Mesenchymal stem cell (in vitro differentiated cells and primary cell): ENCODE measurements around the gene SUGCT.

ENCODE experiments used
- DNase-seq: peaks from one replicate; pipeline ENCODE4 v3.0.0-alpha.2; 2013
- H2AFZ ChIP-seq: one replicate; pipeline ENCODE4 v1.6.1; 2013; ENCODE audit warnings: low read depth, mild to moderate bottlenecking, control low read depth, inconsistent platforms, low read length, moderate library complexity
- H2AK5ac ChIP-seq: 2 replicates; pipeline ENCODE4 v1.6.1; 2013; ENCODE audit warnings: low read length, moderate library complexity, mild to moderate bottlenecking, inconsistent platforms; ENCODE audit not compliant: severe bottlenecking
- H2BK120ac ChIP-seq: one replicate; pipeline ENCODE4 v1.6.1; 2013; ENCODE audit warnings: low read depth, mild to moderate bottlenecking, inconsistent platforms, low read length, moderate library complexity
- H2BK12ac ChIP-seq, 2 experiments: one replicate each; pipeline ENCODE4 v1.6.1; 2013; ENCODE audit warnings: inconsistent platforms in 2 of 2, low read length in 2 of 2, mild to moderate bottlenecking in 2 of 2, moderate library complexity in 2 of 2, control low read depth in 1 of 2
- H2BK15ac ChIP-seq: one replicate; pipeline ENCODE4 v1.6.1; 2013; ENCODE audit warnings: mild to moderate bottlenecking, low read depth, inconsistent platforms; ENCODE audit not compliant: poor library complexity, severe bottlenecking
- H2BK5ac ChIP-seq: 2 replicates; pipeline ENCODE4 v1.6.1; 2013; ENCODE audit warnings: low read depth, mild to moderate bottlenecking, low read length, control low read depth, inconsistent platforms; ENCODE audit not compliant: poor library complexity, severe bottlenecking
- H3K14ac ChIP-seq, 2 experiments: one replicate each; pipeline ENCODE4 v1.6.1; 2013; ENCODE audit warnings: inconsistent platforms in 2 of 2, low read length in 2 of 2, control low read depth in 1 of 2, mild to moderate bottlenecking in 1 of 2, moderate library complexity in 1 of 2
- H3K18ac ChIP-seq, 2 experiments: one replicate each; pipeline ENCODE4 v1.6.1; 2013; ENCODE audit warnings: inconsistent platforms in 2 of 2, low read length in 2 of 2, control low read depth in 1 of 2, low read depth in 1 of 2, mild to moderate bottlenecking in 1 of 2
- H3K23ac ChIP-seq, 2 experiments: one replicate each; pipeline ENCODE4 v1.6.1; 2013; ENCODE audit warnings: inconsistent platforms in 2 of 2, low read length in 2 of 2, mild to moderate bottlenecking in 2 of 2, moderate library complexity in 2 of 2, control low read depth in 1 of 2
- H3K27ac ChIP-seq: 2 replicates; pipeline ENCODE4 v1.5.1; 2013; ENCODE audit warnings: mild to moderate bottlenecking, moderate library complexity, low read length, control low read depth, inconsistent platforms; ENCODE audit not compliant: poor library complexity, severe bottlenecking
- H3K27me3 ChIP-seq, 2 experiments: 2 replicates each; pipeline versions ENCODE4 v1.6.1 to v1.7.0; 2013; ENCODE audit warnings: low read length in 2 of 2, mild to moderate bottlenecking in 2 of 2, moderate library complexity in 2 of 2, control low read depth in 1 of 2, inconsistent platforms in 1 of 2; ENCODE audit not compliant: control insufficient read depth in 1 of 2, insufficient read depth in 1 of 2
- H3K36me3 ChIP-seq, 2 experiments: 2 replicates each; pipeline versions ENCODE4 v1.6.1 to v1.7.0; 2013; ENCODE audit warnings: low read length in 2 of 2, control low read depth in 1 of 2, inconsistent platforms in 1 of 2, low read depth in 1 of 2, mild to moderate bottlenecking in 1 of 2; ENCODE audit not compliant: insufficient read depth in 2 of 2, control insufficient read depth in 1 of 2
- H3K4ac ChIP-seq, 2 experiments: one replicate each; pipeline ENCODE4 v1.6.1; 2013; ENCODE audit warnings: inconsistent platforms in 2 of 2, low read length in 2 of 2, mild to moderate bottlenecking in 2 of 2, moderate library complexity in 2 of 2, control low read depth in 1 of 2, low read depth in 1 of 2
- H3K4me1 ChIP-seq: 2 replicates; pipeline ENCODE4 v1.6.1; 2013; ENCODE audit warnings: low read depth, low read length, control low read depth; ENCODE audit not compliant: control insufficient read depth, insufficient read depth
- H3K4me2 ChIP-seq: 2 replicates; pipeline ENCODE4 v1.6.1; 2013; ENCODE audit warnings: low read length, mild to moderate bottlenecking, inconsistent platforms; ENCODE audit not compliant: poor library complexity, severe bottlenecking
- H3K4me3 ChIP-seq, 2 experiments: 2 replicates each; pipeline versions ENCODE4 v1.5.1 to v1.7.0; 2013; ENCODE audit warnings: low read length in 2 of 2, mild to moderate bottlenecking in 2 of 2, control low read depth in 1 of 2, low read depth in 1 of 2; ENCODE audit not compliant: insufficient read depth in 1 of 2
- H3K79me1 ChIP-seq: replicated peaks from 2 replicates; pipeline ENCODE4 v1.6.1; 2013; ENCODE audit warnings: mild to moderate bottlenecking, control low read depth, low read length, inconsistent platforms; ENCODE audit not compliant: poor library complexity, severe bottlenecking
- H3K9ac ChIP-seq: 2 replicates; pipeline ENCODE4 v1.7.0; 2013; ENCODE audit warnings: mild to moderate bottlenecking, low read length, moderate library complexity
- H3K9me3 ChIP-seq: 2 replicates; pipeline ENCODE4 v1.7.0; 2013; ENCODE audit warnings: mild to moderate bottlenecking, low read length; ENCODE audit not compliant: control insufficient read depth
- H4K8ac ChIP-seq: one replicate; pipeline ENCODE4 v1.6.1; 2013; ENCODE audit warnings: inconsistent platforms, mild to moderate bottlenecking, low read length, moderate library complexity
- H4K91ac ChIP-seq: one replicate; pipeline ENCODE4 v1.6.1; 2013; ENCODE audit warnings: mild to moderate bottlenecking, low read length, inconsistent platforms
- WGBS: methylation state at CpG from one replicate; pipeline ENCODE4 v1.1.7; 2013; ENCODE audit warnings: mixed read lengths; 5-methylcytosine and 5-hydroxymethylcytosine counted together

Gene SUGCT

GRCh38 chr7:40544221-40544723, 409.5 kb downstream of the SUGCT start:
- no peaks in the 10 kb centered on the region for H3K27me3 ChIP-seq
- peak; percentile 60 for DNase-seq
- peak overlapping the region; percentile 45 to 78 for H3K18ac ChIP-seq
- peak overlapping the region; percentile 8 for H3K9ac ChIP-seq
- no peak overlapping the region for H2AK5ac ChIP-seq
- no peaks in the 10 kb centered on the region for H3K79me1 ChIP-seq
- WGBS: 71% methylated on average over 3 of the region's 6 CpGs
- H3K36me3 ChIP-seq: no peaks in the 10 kb centered on the region
- H3K4me1 ChIP-seq: peaks cover 3% of the 10 kb centered on the region
- H3K4ac ChIP-seq: peak overlapping the region in 1 of 2 experiments; percentile 37
- peak overlapping the region; percentile 53 for H4K8ac ChIP-seq
- H4K91ac ChIP-seq: no peak overlapping the region
- H2BK15ac ChIP-seq: no peak overlapping the region
- peak overlapping the region; percentile 15 for H2BK120ac ChIP-seq
- H3K27ac ChIP-seq: no peak overlapping the region
- H2AFZ ChIP-seq: no peak overlapping the region
- H2BK12ac ChIP-seq: peak overlapping the region; percentile 60 to 82
- H3K23ac ChIP-seq: no peak overlapping the region
- H3K9me3 ChIP-seq: no peaks in the 10 kb centered on the region
- H3K4me3 ChIP-seq: peak overlapping the region in 1 of 2 experiments; percentile 12
- no peak overlapping the region for H3K4me2 ChIP-seq
- no peak overlapping the region for H2BK5ac ChIP-seq
- no peak overlapping the region for H3K14ac ChIP-seq

GRCh38 chr7:40544871-40545303, 410.1 kb downstream of the SUGCT start:
- DNase-seq: peak; percentile 62
- Histone ChIP-seq H4K91ac (no peak overlapping the region), H3K4me2 (no peak overlapping the region), H3K4me1 (peaks cover 3% of the 10 kb centered on the region), H3K27ac (no peak overlapping the region), H3K9ac (no peak overlapping the region), H2BK15ac (no peak overlapping the region), H3K18ac (no peak overlapping the region), H2BK120ac (no peak overlapping the region), H3K4ac (no peak overlapping the region), H2AFZ (no peak overlapping the region), H2BK5ac (no peak overlapping the region), H3K79me1 (no peaks in the 10 kb centered on the region), H2BK12ac (no peak overlapping the region), H3K36me3 (no peaks in the 10 kb centered on the region), H3K23ac (no peak overlapping the region), H3K9me3 (no peaks in the 10 kb centered on the region), H4K8ac (no peak overlapping the region), H3K27me3 (no peaks in the 10 kb centered on the region), H3K14ac (no peak overlapping the region), H2AK5ac (no peak overlapping the region), H3K4me3 (peak overlapping the region in 1 of 2 experiments; percentile 12)
- 14% methylated on average over 1 of the region's 1 CpG for WGBS

- Histone ChIP-seq H3K9me3 (no peaks in the 10 kb centered on the region), H3K4ac (no peak overlapping the region), H3K27me3 (no peaks in the 10 kb centered on the region), H3K14ac (no peak overlapping the region), H3K27ac (no peak overlapping the region), H2BK15ac (no peak overlapping the region), H2BK12ac (no peak overlapping the region), H3K4me3 (no peak overlapping the region), H2AFZ (no peak overlapping the region), H2BK5ac (no peak overlapping the region), H3K18ac (no peak overlapping the region), H3K4me2 (no peak overlapping the region), H3K4me1 (peaks cover 3% of the 10 kb centered on the region), H2BK120ac (no peak overlapping the region), H3K23ac (no peak overlapping the region), H2AK5ac (no peak overlapping the region), H3K36me3 (no peaks in the 10 kb centered on the region), H4K91ac (no peak overlapping the region), H3K79me1 (no peaks in the 10 kb centered on the region), H3K9ac (peak overlapping the region; percentile 75), H4K8ac (no peak overlapping the region)
- no peak for DNase-seq
Observed at GRCh38 chr7:40545739-40546138, 410.9 kb downstream of the SUGCT start.

GRCh38 chr7:40546616-40547501, 412.1 kb downstream of the SUGCT start:
- Histone ChIP-seq H3K36me3 (no peaks in the 10 kb centered on the region), H3K4ac (no peak overlapping the region), H3K23ac (no peak overlapping the region), H3K4me1 (peaks cover 3% of the 10 kb centered on the region), H3K9me3 (no peaks in the 10 kb centered on the region), H3K27me3 (no peaks in the 10 kb centered on the region), H4K8ac (peak overlapping the region; percentile 12), H2AFZ (no peak overlapping the region), H2BK15ac (no peak overlapping the region), H3K4me3 (no peak overlapping the region), H3K4me2 (no peak overlapping the region), H2BK12ac (peak overlapping the region in 1 of 2 experiments; percentile 95), H2BK120ac (no peak overlapping the region), H3K18ac (no peak overlapping the region), H2AK5ac (no peak overlapping the region), H3K79me1 (no peaks in the 10 kb centered on the region), H3K9ac (peak overlapping the region; percentile 75), H3K27ac (no peak overlapping the region), H2BK5ac (no peak overlapping the region), H4K91ac (no peak overlapping the region), H3K14ac (no peak overlapping the region)
- WGBS: 95% methylated on average over 5 of the region's 6 CpGs
- peak; percentile 53 for DNase-seq
